ENCODE data around the gene EYA2.
A peak's percentile ranks its signal among the peaks of the same experiment; 100 is the strongest.

Gene EYA2

GRCh38 chr20:47099825-47100441, 205.3 kb downstream of the EYA2 start:
- DNase-seq: no peak

- DNase-seq: no peak
These were observed 208.0 kb downstream of the EYA2 start for GRCh38 chr20:47102629-47103028.

- DNase-seq: no peak
These were observed 212.1 kb downstream of the EYA2 start for GRCh38 chr20:47106786-47107185.

- no peak for DNase-seq
These were observed 214.4 kb downstream of the EYA2 start for GRCh38 chr20:47108994-47109393.

GRCh38 chr20:47110819-47111218, 216.2 kb downstream of the EYA2 start:
- no peak for DNase-seq

- no peak for DNase-seq
These were observed 216.9 kb downstream of the EYA2 start for GRCh38 chr20:47111576-47111975.

- DNase-seq: no peak
These were observed 218.9 kb downstream of the EYA2 start for GRCh38 chr20:47113362-47114109.

- no peak for DNase-seq
These were observed 221.1 kb downstream of the EYA2 start for GRCh38 chr20:47115694-47116093.

- DNase-seq: no peak
These were observed 222.7 kb downstream of the EYA2 start for GRCh38 chr20:47117371-47117770.

- DNase-seq: no peak
These were observed 223.1 kb downstream of the EYA2 start for GRCh38 chr20:47117773-47118172.

GRCh38 chr20:47118206-47118605, 223.6 kb downstream of the EYA2 start:
- DNase-seq: no peak

- no peak for DNase-seq
These were observed 224.0 kb downstream of the EYA2 start for GRCh38 chr20:47118641-47119040.

- DNase-seq: no peak
These were observed 225.8 kb downstream of the EYA2 start for GRCh38 chr20:47120346-47120936.

GRCh38 chr20:47122560-47122959, 227.9 kb downstream of the EYA2 start:
- no peak for DNase-seq

- DNase-seq: peak in 1 of 51 donors; percentile 2
These were observed 229.6 kb downstream of the EYA2 start for GRCh38 chr20:47124181-47124717.

GRCh38 chr20:47125508-47125757, 230.8 kb downstream of the EYA2 start:
- DNase-seq: no peak

- no peak for DNase-seq
These were observed 231.3 kb downstream of the EYA2 start for GRCh38 chr20:47125758-47126591.

GRCh38 chr20:47126709-47127108, 232.1 kb downstream of the EYA2 start:
- DNase-seq: no peak

GRCh38 chr20:47127546-47127945, 232.9 kb downstream of the EYA2 start:
- DNase-seq: no peak

GRCh38 chr20:47127999-47128398, 233.4 kb downstream of the EYA2 start:
- DNase-seq: no peak

GRCh38 chr20:47129306-47129705, 234.7 kb downstream of the EYA2 start:
- DNase-seq: no peak

GRCh38 chr20:47133809-47134456, 239.3 kb downstream of the EYA2 start:
- DNase-seq: no peak
